Measurements from ENCODE around the gene MXD4. TPM values are rescaled to one million over a fixed set of nuclear protein-coding genes. Genes with fewer than 3 reads are reported as not detected.

Gene MXD4
- total RNA-seq, 1 donor = 36.1 TPM

- no peaks in the 10 kb centered on the region for H3K9me3 ChIP-seq (ENCODE audit: low read depth, low read length)
- no peak overlapping the region for H3K4me3 ChIP-seq (ENCODE audit: low read length)
- H3K4me1 ChIP-seq (ENCODE audit: insufficient read depth, low read length) = peaks cover 16% of the 10 kb centered on the region
- no peaks in the 10 kb centered on the region for H3K27me3 ChIP-seq (ENCODE audit: insufficient read depth, low read length)
These were observed 36.0 kb upstream of the MXD4 start for GRCh38 chr4:2297606-2298531.

GRCh38 chr4:2296631-2297601, 35.0 kb upstream of the MXD4 start:
- Histone ChIP-seq H3K27me3 (ENCODE audit: insufficient read depth, low read length) (no peaks in the 10 kb centered on the region), H3K9me3 (ENCODE audit: low read depth, low read length) (no peaks in the 10 kb centered on the region), H3K4me1 (ENCODE audit: insufficient read depth, low read length) (peaks cover 16% of the 10 kb centered on the region), H3K4me3 (ENCODE audit: low read length) (no peak overlapping the region)

- no peak overlapping the region for H3K4me3 ChIP-seq (ENCODE audit: low read length)
- no peaks in the 10 kb centered on the region for H3K27me3 ChIP-seq (ENCODE audit: insufficient read depth, low read length)
- no peaks in the 10 kb centered on the region for H3K9me3 ChIP-seq (ENCODE audit: low read depth, low read length)
- peaks cover 25% of the 10 kb centered on the region for H3K4me1 ChIP-seq (ENCODE audit: insufficient read depth, low read length)
These were observed 34.1 kb upstream of the MXD4 start for GRCh38 chr4:2295900-2296442.

- no peak overlapping the region for H3K4me3 ChIP-seq (ENCODE audit: low read length)
- H3K27me3 ChIP-seq (ENCODE audit: insufficient read depth, low read length) = no peaks in the 10 kb centered on the region
- no peaks in the 10 kb centered on the region for H3K9me3 ChIP-seq (ENCODE audit: low read depth, low read length)
- H3K4me1 ChIP-seq (ENCODE audit: insufficient read depth, low read length) = peaks cover 30% of the 10 kb centered on the region
These were observed 33.6 kb upstream of the MXD4 start for GRCh38 chr4:2295500-2295899.

GRCh38 chr4:2292646-2293108, 30.8 kb upstream of the MXD4 start:
- Histone ChIP-seq H3K27me3 (ENCODE audit: insufficient read depth, low read length) (no peaks in the 10 kb centered on the region), H3K4me3 (ENCODE audit: low read length) (no peak overlapping the region), H3K4me1 (ENCODE audit: insufficient read depth, low read length) (peaks cover 45% of the 10 kb centered on the region), H3K9me3 (ENCODE audit: low read depth, low read length) (no peaks in the 10 kb centered on the region)

GRCh38 chr4:2291705-2292645, 30.1 kb upstream of the MXD4 start:
- H3K4me3 ChIP-seq (ENCODE audit: low read length) = no peak overlapping the region
- no peaks in the 10 kb centered on the region for H3K27me3 ChIP-seq (ENCODE audit: insufficient read depth, low read length)
- peaks cover 45% of the 10 kb centered on the region for H3K4me1 ChIP-seq (ENCODE audit: insufficient read depth, low read length)
- no peaks in the 10 kb centered on the region for H3K9me3 ChIP-seq (ENCODE audit: low read depth, low read length)

- H3K9me3 ChIP-seq (ENCODE audit: low read depth, low read length) = no peaks in the 10 kb centered on the region
- peaks cover 41% of the 10 kb centered on the region for H3K4me1 ChIP-seq (ENCODE audit: insufficient read depth, low read length)
- H3K27me3 ChIP-seq (ENCODE audit: insufficient read depth, low read length) = no peaks in the 10 kb centered on the region
- no peak overlapping the region for H3K4me3 ChIP-seq (ENCODE audit: low read length)
These were observed 29.2 kb upstream of the MXD4 start for GRCh38 chr4:2290974-2291704.

- H3K9me3 ChIP-seq (ENCODE audit: low read depth, low read length) = no peaks in the 10 kb centered on the region
- no peak overlapping the region for H3K4me3 ChIP-seq (ENCODE audit: low read length)
- H3K27me3 ChIP-seq (ENCODE audit: insufficient read depth, low read length) = no peaks in the 10 kb centered on the region
- H3K4me1 ChIP-seq (ENCODE audit: insufficient read depth, low read length) = peaks cover 34% of the 10 kb centered on the region
These were observed 28.6 kb upstream of the MXD4 start for GRCh38 chr4:2290488-2290887.

GRCh38 chr4:2289955-2290333, 28.0 kb upstream of the MXD4 start:
- H3K27me3 ChIP-seq (ENCODE audit: insufficient read depth, low read length) = no peaks in the 10 kb centered on the region
- H3K4me1 ChIP-seq (ENCODE audit: insufficient read depth, low read length) = peaks cover 29% of the 10 kb centered on the region
- H3K4me3 ChIP-seq (ENCODE audit: low read length) = no peak overlapping the region
- H3K9me3 ChIP-seq (ENCODE audit: low read depth, low read length) = no peaks in the 10 kb centered on the region

GRCh38 chr4:2289311-2289954, 27.5 kb upstream of the MXD4 start:
- Histone ChIP-seq H3K4me1 (ENCODE audit: insufficient read depth, low read length) (peaks cover 29% of the 10 kb centered on the region), H3K4me3 (ENCODE audit: low read length) (no peak overlapping the region), H3K27me3 (ENCODE audit: insufficient read depth, low read length) (no peaks in the 10 kb centered on the region), H3K9me3 (ENCODE audit: low read depth, low read length) (no peaks in the 10 kb centered on the region)

- H3K9me3 ChIP-seq (ENCODE audit: low read depth, low read length) = no peaks in the 10 kb centered on the region
These were observed 26.2 kb upstream of the MXD4 start for GRCh38 chr4:2288051-2288541.

GRCh38 chr4:2287594-2287915, 25.6 kb upstream of the MXD4 start:
- Histone ChIP-seq H3K9me3 (ENCODE audit: low read depth, low read length) (no peaks in the 10 kb centered on the region), H3K4me3 (ENCODE audit: low read length) (no peak overlapping the region), H3K4me1 (ENCODE audit: insufficient read depth, low read length) (peaks cover 32% of the 10 kb centered on the region), H3K27me3 (ENCODE audit: insufficient read depth, low read length) (no peaks in the 10 kb centered on the region)

More at GRCh38 chr4:2288051-2288541, 26.2 kb upstream of the MXD4 start:
- H3K27me3 ChIP-seq (ENCODE audit: insufficient read depth, low read length) = no peaks in the 10 kb centered on the region
- H3K4me3 ChIP-seq (ENCODE audit: low read length) = no peak overlapping the region
- peaks cover 29% of the 10 kb centered on the region for H3K4me1 ChIP-seq (ENCODE audit: insufficient read depth, low read length)

- Histone ChIP-seq H3K27me3 (ENCODE audit: insufficient read depth, low read length) (no peaks in the 10 kb centered on the region), H3K4me3 (ENCODE audit: low read length) (no peak overlapping the region), H3K4me1 (ENCODE audit: insufficient read depth, low read length) (peaks cover 37% of the 10 kb centered on the region), H3K9me3 (ENCODE audit: low read depth, low read length) (no peaks in the 10 kb centered on the region)
These were observed 25.1 kb upstream of the MXD4 start for GRCh38 chr4:2286904-2287593.
